Fibroblast of pulmonary artery (primary cell): ENCODE data around the gene CPNE5.

Experiments
- DNase-seq: peaks from one replicate; pipeline ENCODE4 v3.0.0-alpha.2; 2010; ENCODE audit warnings: low read depth
- H3K4me3 ChIP-seq: replicated peaks from 2 replicates; pipeline ENCODE4 v1.5.1; 2011; ENCODE audit warnings: low read depth, mild to moderate bottlenecking, control low read depth, low read length, moderate library complexity
- CTCF ChIP-seq: IDR thresholded peaks from 2 replicates; pipeline ENCODE4 v1.5.1; 2011; ENCODE audit warnings: mild to moderate bottlenecking, control low read depth, low read length, inconsistent platforms; ENCODE audit errors: missing control alignments

CPNE5 gene

GRCh38 chr6:36744304-36744673 lies 95.0 kb downstream of the CPNE5 start:
- no peak for DNase-seq
- no peak overlapping the region for H3K4me3 ChIP-seq
- TF ChIP-seq CTCF = no peak

- no peak overlapping the region for H3K4me3 ChIP-seq
- no peak for TF ChIP-seq CTCF
Observed at GRCh38 chr6:36743538-36744303, 95.5 kb downstream of the CPNE5 start.

GRCh38 chr6:36743032-36743431 lies 96.2 kb downstream of the CPNE5 start:
- TF ChIP-seq CTCF = no peak
- no peak for DNase-seq
- no peak overlapping the region for H3K4me3 ChIP-seq

More at GRCh38 chr6:36743538-36744303, 95.5 kb downstream of the CPNE5 start:
- DNase-seq = no peak

GRCh38 chr6:36742146-36742545 lies 97.1 kb downstream of the CPNE5 start:
- no peak overlapping the region for H3K4me3 ChIP-seq
- TF ChIP-seq CTCF = no peak

GRCh38 chr6:36740818-36741179 lies 98.4 kb downstream of the CPNE5 start:
- no peak for DNase-seq
- TF ChIP-seq CTCF = no peak

More at GRCh38 chr6:36742146-36742545, 97.1 kb downstream of the CPNE5 start:
- no peak for DNase-seq

GRCh38 chr6:36739947-36740817 lies 99.1 kb downstream of the CPNE5 start:
- no peak for TF ChIP-seq CTCF
- no peak overlapping the region for H3K4me3 ChIP-seq
- DNase-seq = peak; percentile 27

More at GRCh38 chr6:36740818-36741179, 98.4 kb downstream of the CPNE5 start:
- H3K4me3 ChIP-seq = no peak overlapping the region
